Measurements from ENCODE around the gene SRCIN1. TPM values are rescaled to one million over a fixed set of nuclear protein-coding genes. Genes with fewer than 3 reads are reported as not detected.

Gene SRCIN1
- polyA plus RNA-seq, 1 donor, result 7.6 TPM

- H3K4me1 ChIP-seq (ENCODE audit: control insufficient read depth, insufficient read depth, low read length), result peaks cover 23% of the 10 kb centered on the region
- H3K36me3 ChIP-seq (ENCODE audit: control insufficient read depth, insufficient read depth, low read length), result no peaks in the 10 kb centered on the region
- H3K27ac ChIP-seq (ENCODE audit: low read length), result no peak overlapping the region
- no peak for DNase-seq
- peaks cover 3% of the 10 kb centered on the region for H3K9me3 ChIP-seq (ENCODE audit: control insufficient read depth, low read depth, low read length)
- peaks cover 30% of the 10 kb centered on the region for H3K27me3 ChIP-seq (ENCODE audit: control insufficient read depth, insufficient read depth, low read length)
- H3K4me3 ChIP-seq (ENCODE audit: low read length), result no peak overlapping the region
- no CpG with 5 or more reads among the region's 6 CpGs for WGBS (ENCODE audit: insufficient coverage, low lambda C conversion rate)
Observed at GRCh38 chr17:38556239-38556638, 49.5 kb downstream of the SRCIN1 start.

GRCh38 chr17:38554430-38555350 lies 51.1 kb downstream of the SRCIN1 start:
- WGBS (ENCODE audit: insufficient coverage, low lambda C conversion rate), result 80% methylated on average over 1 of the region's 8 CpGs
- peaks cover 14% of the 10 kb centered on the region for H3K27me3 ChIP-seq (ENCODE audit: control insufficient read depth, insufficient read depth, low read length)

DNA sequence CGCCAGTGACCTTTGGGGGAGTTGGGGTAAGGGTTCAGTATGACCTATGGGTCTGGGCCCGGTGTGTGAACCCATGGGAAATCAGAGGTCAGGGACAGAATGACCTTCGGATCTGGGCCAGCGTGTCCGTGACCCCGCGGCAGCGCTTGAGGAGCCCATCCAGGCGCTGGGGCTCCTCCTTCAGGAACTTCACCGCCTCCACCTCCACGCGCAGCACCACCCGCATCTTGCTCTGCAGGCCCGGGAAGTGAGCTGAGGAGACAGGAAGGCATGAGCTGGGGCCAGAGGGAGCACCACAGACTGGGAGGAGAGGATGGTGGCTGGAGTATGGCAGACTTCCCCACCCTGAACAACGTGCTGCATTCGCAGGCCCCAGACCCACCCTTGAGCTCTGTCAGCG lies 53.4 kb downstream of the SRCIN1 start:
- no peaks in the 10 kb centered on the region for H3K27me3 ChIP-seq (ENCODE audit: control insufficient read depth, insufficient read depth, low read length)
- no peak overlapping the region for H3K27ac ChIP-seq (ENCODE audit: low read length)
- WGBS (ENCODE audit: insufficient coverage, low lambda C conversion rate), result no CpG with 5 or more reads among the region's 17 CpGs
- no peak for DNase-seq
- H3K4me1 ChIP-seq (ENCODE audit: control insufficient read depth, insufficient read depth, low read length), result no peaks in the 10 kb centered on the region
- H3K36me3 ChIP-seq (ENCODE audit: control insufficient read depth, insufficient read depth, low read length), result no peaks in the 10 kb centered on the region
- no peaks in the 10 kb centered on the region for H3K9me3 ChIP-seq (ENCODE audit: control insufficient read depth, low read depth, low read length)
- H3K4me3 ChIP-seq (ENCODE audit: low read length), result no peak overlapping the region

More at GRCh38 chr17:38554430-38555350, 51.1 kb downstream of the SRCIN1 start:
- H3K27ac ChIP-seq (ENCODE audit: low read length), result no peak overlapping the region
- no peak overlapping the region for H3K4me3 ChIP-seq (ENCODE audit: low read length)
- no peak for DNase-seq
- H3K4me1 ChIP-seq (ENCODE audit: control insufficient read depth, insufficient read depth, low read length), result peaks cover 16% of the 10 kb centered on the region
- H3K9me3 ChIP-seq (ENCODE audit: control insufficient read depth, low read depth, low read length), result no peaks in the 10 kb centered on the region
- H3K36me3 ChIP-seq (ENCODE audit: control insufficient read depth, insufficient read depth, low read length), result no peaks in the 10 kb centered on the region

DNA sequence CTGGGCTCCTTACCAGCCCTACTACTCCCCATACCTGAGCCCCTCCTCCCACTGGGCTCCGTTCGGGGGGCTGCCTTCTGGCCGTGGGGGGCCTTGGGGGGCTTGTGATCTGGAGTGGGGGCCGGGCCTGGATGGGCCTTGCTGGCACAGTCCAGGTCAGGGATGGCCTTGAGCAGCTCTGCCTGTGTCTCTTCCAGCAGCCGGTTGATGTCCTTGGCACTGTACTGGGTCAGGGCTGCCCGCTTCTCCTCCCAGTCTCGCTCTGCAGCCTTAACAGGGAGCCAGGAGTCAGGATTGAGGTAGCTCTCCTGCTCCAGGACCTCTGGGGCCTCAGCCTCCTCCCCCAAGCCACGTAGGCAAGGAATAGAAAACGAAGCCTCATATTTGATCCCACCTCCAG lies 54.6 kb downstream of the SRCIN1 start:
- DNase-seq, result no peak
- no peak overlapping the region for H3K4me3 ChIP-seq (ENCODE audit: low read length)
- H3K27me3 ChIP-seq (ENCODE audit: control insufficient read depth, insufficient read depth, low read length), result no peaks in the 10 kb centered on the region
- no peaks in the 10 kb centered on the region for H3K9me3 ChIP-seq (ENCODE audit: control insufficient read depth, low read depth, low read length)
- H3K4me1 ChIP-seq (ENCODE audit: control insufficient read depth, insufficient read depth, low read length), result no peaks in the 10 kb centered on the region
- WGBS (ENCODE audit: insufficient coverage, low lambda C conversion rate), result no CpG with 5 or more reads among the region's 9 CpGs
- H3K27ac ChIP-seq (ENCODE audit: low read length), result no peak overlapping the region
- H3K36me3 ChIP-seq (ENCODE audit: control insufficient read depth, insufficient read depth, low read length), result no peaks in the 10 kb centered on the region

GRCh38 chr17:38550661-38551060 lies 55.1 kb downstream of the SRCIN1 start:
- no peak overlapping the region for H3K4me3 ChIP-seq (ENCODE audit: low read length)
- no peaks in the 10 kb centered on the region for H3K36me3 ChIP-seq (ENCODE audit: control insufficient read depth, insufficient read depth, low read length)
- no CpG with 5 or more reads among the region's 8 CpGs for WGBS (ENCODE audit: insufficient coverage, low lambda C conversion rate)
- H3K27ac ChIP-seq (ENCODE audit: low read length), result no peak overlapping the region
- no peak for DNase-seq
- H3K27me3 ChIP-seq (ENCODE audit: control insufficient read depth, insufficient read depth, low read length), result no peaks in the 10 kb centered on the region
- no peaks in the 10 kb centered on the region for H3K4me1 ChIP-seq (ENCODE audit: control insufficient read depth, insufficient read depth, low read length)
- H3K9me3 ChIP-seq (ENCODE audit: control insufficient read depth, low read depth, low read length), result no peaks in the 10 kb centered on the region

DNA sequence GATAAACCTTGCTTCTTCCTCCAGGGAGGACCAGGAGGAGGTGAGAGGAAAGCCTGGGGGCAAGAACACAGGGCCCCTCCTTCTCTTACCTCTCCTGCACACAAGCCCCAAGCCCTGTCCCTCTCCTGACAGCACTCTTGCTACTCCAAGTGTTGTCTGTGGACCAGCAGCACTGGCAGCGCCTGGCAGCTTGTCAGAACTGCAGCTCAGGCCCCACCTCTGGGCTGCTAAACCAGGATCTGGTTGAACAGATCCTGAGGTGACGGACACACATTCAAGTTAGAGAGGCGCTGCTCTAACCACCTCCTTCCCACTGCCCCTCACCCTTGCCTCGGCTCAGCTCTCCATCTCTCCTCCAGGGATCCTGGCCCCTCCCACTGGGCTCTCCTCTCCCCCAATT lies 56.5 kb downstream of the SRCIN1 start:
- no peaks in the 10 kb centered on the region for H3K27me3 ChIP-seq (ENCODE audit: control insufficient read depth, insufficient read depth, low read length)
- H3K4me3 ChIP-seq (ENCODE audit: low read length), result no peak overlapping the region
- H3K36me3 ChIP-seq (ENCODE audit: control insufficient read depth, insufficient read depth, low read length), result no peaks in the 10 kb centered on the region
- no peak for DNase-seq
- H3K9me3 ChIP-seq (ENCODE audit: control insufficient read depth, low read depth, low read length), result no peaks in the 10 kb centered on the region
- no peak overlapping the region for H3K27ac ChIP-seq (ENCODE audit: low read length)
- WGBS (ENCODE audit: insufficient coverage, low lambda C conversion rate), result no CpG with 5 or more reads among the region's 4 CpGs
- H3K4me1 ChIP-seq (ENCODE audit: control insufficient read depth, insufficient read depth, low read length), result no peaks in the 10 kb centered on the region

DNA sequence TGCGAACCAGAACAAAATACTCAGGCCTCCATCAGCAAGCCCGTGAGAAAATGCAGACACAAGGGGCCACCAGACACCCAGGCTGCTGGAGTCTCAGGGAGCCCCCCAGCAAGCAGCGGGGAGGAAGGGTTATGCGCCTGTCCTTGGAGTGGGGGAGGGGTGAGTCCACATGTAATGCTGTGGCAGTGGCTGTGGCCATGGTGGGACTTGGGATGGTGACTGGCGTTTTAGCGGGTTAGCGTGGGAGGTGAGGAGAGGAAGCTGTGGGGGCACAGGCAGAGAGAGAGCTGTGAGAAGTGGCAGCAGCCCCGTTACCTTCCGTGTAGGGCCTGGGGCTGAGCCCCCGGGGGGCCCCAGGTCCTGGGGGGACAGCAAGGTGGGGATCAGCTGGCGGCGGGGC lies 58.3 kb downstream of the SRCIN1 start:
- WGBS (ENCODE audit: insufficient coverage, low lambda C conversion rate), result no CpG with 5 or more reads among the region's 12 CpGs
- Histone ChIP-seq H3K4me1 (ENCODE audit: control insufficient read depth, insufficient read depth, low read length) (no peaks in the 10 kb centered on the region), H3K4me3 (ENCODE audit: low read length) (no peak overlapping the region), H3K36me3 (ENCODE audit: control insufficient read depth, insufficient read depth, low read length) (no peaks in the 10 kb centered on the region), H3K27ac (ENCODE audit: low read length) (no peak overlapping the region), H3K9me3 (ENCODE audit: control insufficient read depth, low read depth, low read length) (peaks cover 3% of the 10 kb centered on the region), H3K27me3 (ENCODE audit: control insufficient read depth, insufficient read depth, low read length) (no peaks in the 10 kb centered on the region)
- no peak for DNase-seq

DNA sequence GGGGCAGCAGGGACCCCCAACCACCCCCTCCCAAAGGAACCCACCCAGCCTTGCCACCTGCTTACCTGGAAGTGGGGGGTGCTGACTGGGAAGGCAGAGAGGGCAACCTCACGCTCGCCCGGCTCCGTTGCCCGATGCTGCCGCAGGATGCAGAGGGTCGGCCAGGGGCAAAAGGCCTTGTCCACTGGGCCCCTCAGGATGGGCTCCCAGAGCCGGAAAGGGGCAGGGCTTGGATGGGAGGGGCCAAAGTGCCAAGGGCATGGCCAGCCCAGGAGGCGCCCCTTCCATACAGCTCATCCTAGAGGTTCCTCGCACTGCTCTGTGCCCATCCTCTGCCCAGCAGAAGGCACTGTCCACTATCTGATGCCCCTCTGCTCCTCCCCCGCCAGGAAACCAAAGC lies 59.4 kb downstream of the SRCIN1 start:
- Histone ChIP-seq H3K4me3 (ENCODE audit: low read length) (no peak overlapping the region), H3K27ac (ENCODE audit: low read length) (no peak overlapping the region), H3K27me3 (ENCODE audit: control insufficient read depth, insufficient read depth, low read length) (no peaks in the 10 kb centered on the region), H3K9me3 (ENCODE audit: control insufficient read depth, low read depth, low read length) (peaks cover 3% of the 10 kb centered on the region), H3K4me1 (ENCODE audit: control insufficient read depth, insufficient read depth, low read length) (no peaks in the 10 kb centered on the region), H3K36me3 (ENCODE audit: control insufficient read depth, insufficient read depth, low read length) (no peaks in the 10 kb centered on the region)
- DNase-seq, result no peak
- WGBS (ENCODE audit: insufficient coverage, low lambda C conversion rate), result no CpG with 5 or more reads among the region's 11 CpGs

GRCh38 chr17:38545531-38546225 lies 60.1 kb downstream of the SRCIN1 start:
- H3K4me3 ChIP-seq (ENCODE audit: low read length), result no peak overlapping the region
- peaks cover 3% of the 10 kb centered on the region for H3K9me3 ChIP-seq (ENCODE audit: control insufficient read depth, low read depth, low read length)
- no peaks in the 10 kb centered on the region for H3K27me3 ChIP-seq (ENCODE audit: control insufficient read depth, insufficient read depth, low read length)
- H3K27ac ChIP-seq (ENCODE audit: low read length), result no peak overlapping the region
- no peaks in the 10 kb centered on the region for H3K4me1 ChIP-seq (ENCODE audit: control insufficient read depth, insufficient read depth, low read length)
- DNase-seq, result no peak
- H3K36me3 ChIP-seq (ENCODE audit: control insufficient read depth, insufficient read depth, low read length), result no peaks in the 10 kb centered on the region
- WGBS (ENCODE audit: insufficient coverage, low lambda C conversion rate), result no CpG with 5 or more reads among the region's 12 CpGs

DNA sequence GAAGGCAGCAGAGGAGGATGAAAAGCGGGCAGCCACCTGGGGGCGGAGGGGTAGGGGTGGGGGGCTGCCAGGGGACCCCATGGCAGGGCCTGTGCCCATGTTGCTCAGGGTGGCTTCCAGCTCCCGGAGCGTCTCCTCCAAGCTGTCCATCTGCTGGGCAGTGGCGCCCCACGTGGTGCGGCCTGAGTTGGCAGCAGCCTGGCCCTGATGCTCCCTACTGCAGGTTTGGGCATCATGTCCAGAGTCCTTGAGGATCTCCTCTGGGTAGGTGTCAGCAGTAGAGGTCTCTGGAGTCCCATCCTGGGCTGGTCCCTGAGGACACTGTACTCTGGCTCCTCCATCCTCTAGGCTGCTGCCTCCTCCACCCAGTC lies 60.9 kb downstream of the SRCIN1 start:
- no peak overlapping the region for H3K4me3 ChIP-seq (ENCODE audit: low read length)
- no peaks in the 10 kb centered on the region for H3K27me3 ChIP-seq (ENCODE audit: control insufficient read depth, insufficient read depth, low read length)
- H3K27ac ChIP-seq (ENCODE audit: low read length), result no peak overlapping the region

More for the DNA sequence above, 60.9 kb downstream of the SRCIN1 start:
- WGBS (ENCODE audit: insufficient coverage, low lambda C conversion rate), result no CpG with 5 or more reads among the region's 7 CpGs
- Histone ChIP-seq H3K36me3 (ENCODE audit: control insufficient read depth, insufficient read depth, low read length) (no peaks in the 10 kb centered on the region), H3K4me1 (ENCODE audit: control insufficient read depth, insufficient read depth, low read length) (no peaks in the 10 kb centered on the region), H3K9me3 (ENCODE audit: control insufficient read depth, low read depth, low read length) (peaks cover 3% of the 10 kb centered on the region)
- no peak for DNase-seq
